ENCODE results near the gene GGTLC1. TPM values are rescaled to one million over a fixed set of nuclear protein-coding genes. Genes with fewer than 3 reads are reported as not detected.

Gene GGTLC1
- total RNA-seq, 1 experiment from 2014 or later, result not detected

- H3K4me2 ChIP-seq (ENCODE audit: low read length), result peak overlapping the region; percentile 6; the same call in 1 of the 2 replicates
- peaks cover 16% of the 10 kb centered on the region for H3K4me1 ChIP-seq (ENCODE audit: insufficient read depth, low read length)
- H3K9ac ChIP-seq (ENCODE audit: low read length), result no peak overlapping the region
- H2AFZ ChIP-seq (ENCODE audit: low read length), result peak overlapping the region; percentile 23; the same call in 1 of the 2 replicates
- intact Hi-C loops (cut with micrococcal nuclease), result no loop called here
- H3K79me2 ChIP-seq (ENCODE audit: low read length), result no peaks in the 10 kb centered on the region
- no TSS peak for BruUV-seq (replicated peaks)
- ChIA-PET CTCF (no interaction called here), POLR2A (ENCODE audit: unreplicated experiment) (no interaction called here)
- H3K27me3 ChIP-seq (ENCODE audit: low read length), result no peaks in the 10 kb centered on the region
- no peaks in the 10 kb centered on the region for H3F3A ChIP-seq (ENCODE audit: low read length, unreplicated experiment)
- H3K36me3 ChIP-seq (ENCODE audit: low read depth, low read length), result no peaks in the 10 kb centered on the region
- no peaks in the 10 kb centered on the region for H3K9me3 ChIP-seq (ENCODE audit: low read length)
- no peak overlapping the region for H3K27ac ChIP-seq (ENCODE audit: low read length)
- no peak overlapping the region for H3K4me3 ChIP-seq (ENCODE audit: low read length)
- 0 out of 2 replicates have a peak, but pooled peaks cover 5% of the 10 kb centered on the region for H3K9me2 ChIP-seq (replicated peaks; ENCODE audit: low read length)
- H4K20me1 ChIP-seq (ENCODE audit: low read length), result no peaks in the 10 kb centered on the region
- DNase-seq (no peak), ATAC-seq (no peak)
- TF ChIP-seq EZH2 (IDR thresholded peaks at IDR 0.05; ENCODE audit: low read length, unreplicated experiment) (no peak), EZH2phosphoT487 (IDR thresholded peaks at IDR 0.05; ENCODE audit: borderline replicate concordance, low read length) (no peak), CTCF (conservative IDR thresholded peaks at IDR 0.05; ENCODE audit: low read depth, low read length) (no peak)
Observed at GRCh38 chr20:24016607-24017457, 28.3 kb upstream of the GGTLC1 start.

DNA sequence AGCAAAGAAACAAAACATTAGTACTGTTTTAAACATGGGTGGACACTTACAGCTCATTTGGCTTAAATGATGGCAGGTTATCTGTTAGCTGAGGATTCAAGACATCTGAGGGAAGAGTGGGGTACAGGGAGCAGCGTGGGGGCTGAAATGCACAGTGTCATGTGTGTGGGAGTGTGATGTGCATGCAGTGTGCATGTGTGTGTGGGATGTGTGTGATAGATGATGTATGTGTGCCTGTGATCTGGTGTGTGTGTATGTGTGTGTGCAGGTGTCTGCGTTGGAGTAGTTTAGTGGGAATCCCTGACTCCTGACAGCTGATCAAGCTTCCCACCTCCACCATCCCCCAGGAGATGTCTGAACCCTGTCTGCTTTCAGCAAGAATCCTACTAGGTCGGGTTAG, 25.4 kb upstream of the GGTLC1 start:
- DNase-seq (no peak), ATAC-seq (no peak)
- H3F3A ChIP-seq (ENCODE audit: low read length, unreplicated experiment), result no peaks in the 10 kb centered on the region
- no peak overlapping the region for H3K4me2 ChIP-seq (ENCODE audit: low read length)
- no peak overlapping the region for H3K27ac ChIP-seq (ENCODE audit: low read length)
- no peak overlapping the region for H3K9ac ChIP-seq (ENCODE audit: low read length)
- BruUV-seq (replicated peaks), result no TSS peak
- intact Hi-C loops (cut with micrococcal nuclease), result no loop called here
- H3K4me1 ChIP-seq (ENCODE audit: insufficient read depth, low read length), result peaks cover 13% of the 10 kb centered on the region
- H3K79me2 ChIP-seq (ENCODE audit: low read length), result no peaks in the 10 kb centered on the region
- H4K20me1 ChIP-seq (ENCODE audit: low read length), result no peaks in the 10 kb centered on the region
- ChIA-PET CTCF (no interaction called here), POLR2A (ENCODE audit: unreplicated experiment) (no interaction called here)
- H3K9me3 ChIP-seq (ENCODE audit: low read length), result no peaks in the 10 kb centered on the region
- no peak for TF ChIP-seq CTCF (conservative IDR thresholded peaks at IDR 0.05; ENCODE audit: low read depth, low read length)
- H3K27me3 ChIP-seq (ENCODE audit: low read length), result no peaks in the 10 kb centered on the region
- H2AFZ ChIP-seq (ENCODE audit: low read length), result no peak overlapping the region
- no peaks in the 10 kb centered on the region for H3K36me3 ChIP-seq (ENCODE audit: low read depth, low read length)
- no peak overlapping the region for H3K4me3 ChIP-seq (ENCODE audit: low read length)
- 0 out of 2 replicates have a peak, but pooled peaks cover 5% of the 10 kb centered on the region for H3K9me2 ChIP-seq (replicated peaks; ENCODE audit: low read length)

GRCh38 chr20:24011282-24011681, 22.7 kb upstream of the GGTLC1 start:
- ChIA-PET POLR2A (ENCODE audit: unreplicated experiment) (no interaction called here), CTCF (no interaction called here)
- Histone ChIP-seq H3K27ac (ENCODE audit: low read length) (no peak overlapping the region), H4K20me1 (ENCODE audit: low read length) (no peaks in the 10 kb centered on the region), H3K36me3 (ENCODE audit: low read depth, low read length) (no peaks in the 10 kb centered on the region), H3K9ac (ENCODE audit: low read length) (no peak overlapping the region), H3F3A (ENCODE audit: low read length, unreplicated experiment) (no peaks in the 10 kb centered on the region), H3K9me2 (replicated peaks; ENCODE audit: low read length) (0 out of 2 replicates have a peak, but pooled peaks cover 3% of the 10 kb centered on the region), H3K27me3 (ENCODE audit: low read length) (peaks cover 12% of the 10 kb centered on the region; the same call in 1 of the 2 replicates), H3K4me2 (ENCODE audit: low read length) (no peak overlapping the region), H3K4me1 (ENCODE audit: insufficient read depth, low read length) (no peaks in the 10 kb centered on the region), H3K79me2 (ENCODE audit: low read length) (no peaks in the 10 kb centered on the region), H2AFZ (ENCODE audit: low read length) (no peak overlapping the region), H3K9me3 (ENCODE audit: low read length) (no peaks in the 10 kb centered on the region), H3K4me3 (ENCODE audit: low read length) (no peak overlapping the region)
- intact Hi-C loops (cut with micrococcal nuclease), result no loop called here
- no peak for TF ChIP-seq CTCF (conservative IDR thresholded peaks at IDR 0.05; ENCODE audit: low read depth, low read length)
- TF ChIP-seq EZH2 (IDR thresholded peaks at IDR 0.05; ENCODE audit: low read length, unreplicated experiment), result no peak
- TF ChIP-seq EZH2phosphoT487 (IDR thresholded peaks at IDR 0.05; ENCODE audit: borderline replicate concordance, low read length), result no peak
- DNase-seq, result no peak
- ATAC-seq, result no peak
- BruUV-seq (replicated peaks), result no TSS peak
